ENCODE measurements around the gene CEPT1.

DNA sequence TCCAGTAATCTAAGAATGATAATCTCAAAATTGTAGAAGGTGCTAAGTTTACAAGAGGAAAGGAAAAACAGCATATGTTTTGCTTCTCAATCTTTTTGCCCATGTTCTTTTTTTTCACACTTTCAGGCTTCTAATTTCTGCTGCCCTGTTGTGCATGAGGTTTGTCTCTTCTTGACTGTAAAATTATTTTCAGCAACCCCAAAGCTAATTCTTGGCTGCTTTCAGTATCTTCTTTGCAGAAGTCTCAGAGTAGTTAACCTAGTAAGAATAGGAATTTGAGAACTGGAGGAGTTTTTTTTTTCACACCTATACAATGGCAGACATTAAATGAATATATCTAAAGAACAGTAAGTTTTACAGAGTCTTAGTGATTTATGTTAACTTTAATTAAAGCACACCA, 34.0 kb downstream of the CEPT1 start:
- TF ChIP-seq, protein P1, sequence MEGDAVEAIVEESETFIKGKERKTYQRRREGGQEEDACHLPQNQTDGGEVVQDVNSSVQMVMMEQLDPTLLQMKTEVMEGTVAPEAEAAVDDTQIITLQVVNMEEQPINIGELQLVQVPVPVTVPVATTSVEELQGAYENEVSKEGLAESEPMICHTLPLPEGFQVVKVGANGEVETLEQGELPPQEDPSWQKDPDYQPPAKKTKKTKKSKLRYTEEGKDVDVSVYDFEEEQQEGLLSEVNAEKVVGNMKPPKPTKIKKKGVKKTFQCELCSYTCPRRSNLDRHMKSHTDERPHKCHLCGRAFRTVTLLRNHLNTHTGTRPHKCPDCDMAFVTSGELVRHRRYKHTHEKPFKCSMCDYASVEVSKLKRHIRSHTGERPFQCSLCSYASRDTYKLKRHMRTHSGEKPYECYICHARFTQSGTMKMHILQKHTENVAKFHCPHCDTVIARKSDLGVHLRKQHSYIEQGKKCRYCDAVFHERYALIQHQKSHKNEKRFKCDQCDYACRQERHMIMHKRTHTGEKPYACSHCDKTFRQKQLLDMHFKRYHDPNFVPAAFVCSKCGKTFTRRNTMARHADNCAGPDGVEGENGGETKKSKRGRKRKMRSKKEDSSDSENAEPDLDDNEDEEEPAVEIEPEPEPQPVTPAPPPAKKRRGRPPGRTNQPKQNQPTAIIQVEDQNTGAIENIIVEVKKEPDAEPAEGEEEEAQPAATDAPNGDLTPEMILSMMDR (IDR thresholded peaks at IDR 0.05), result no peak
- no peak for TF ChIP-seq POLR2A (IDR thresholded peaks at IDR 0.05)

All from lower leg skin (tissue), 3 donors.